Testis (tissue), 3 donors: ENCODE data around the gene POLR2E. TPM values are rescaled to one million over a fixed set of nuclear protein-coding genes. Genes with fewer than 3 reads are reported as not detected.

ENCODE experiments used
- DNase-seq: peaks from one replicate; pipeline ENCODE4 v3.0.0-alpha.2; 2019
- H3K27ac ChIP-seq, 2 donors: fragments of 200-600 bp; sonication (generic); one replicate each; pipeline ENCODE4 v1.5.1; 2019
- H3K27me3 ChIP-seq: fragments of 200-600 bp; sonication (generic); one replicate; pipeline ENCODE4 v1.5.1; 2019
- H3K36me3 ChIP-seq: fragments of 200-600 bp; sonication (generic); one replicate; pipeline ENCODE4 v1.5.1; 2017; ENCODE audit warnings: low read depth; ENCODE audit errors: missing control alignments
- H3K4me1 ChIP-seq: fragments of 200-600 bp; sonication (generic); one replicate; pipeline ENCODE4 v1.5.1; 2019
- H3K4me3 ChIP-seq, 2 donors: fragments of 200-600 bp; sonication (generic); one replicate each; pipeline ENCODE4 v1.5.1; 2017 to 2019
- H3K9me3 ChIP-seq: fragments of 200-600 bp; sonication (generic); one replicate; pipeline ENCODE4 v1.5.1; 2017
- POLR2A ChIP-seq: fragments of 450-650 bp; IDR thresholded peaks from one replicate; pipeline ENCODE4 v1.6.1; 2017; ENCODE audit warnings: antibody characterized with exemption, mild to moderate bottlenecking, moderate library complexity
- WGBS, 2 donors: methylation state at CpG; one replicate each; pipeline ENCODE4 v1.1.5; 2018; 5-methylcytosine and 5-hydroxymethylcytosine counted together
- intact Hi-C: fragments of 100-400 bp; cut with DNase I; formaldehyde crosslinking; loops from one replicate; pipeline ENCODE4 v1.15.1; 2023; ENCODE audit warnings: low total_unique reads
- polyA plus RNA-seq: library from polyadenylated mRNA; stranded (reverse); fragments of 350-450 nt; fragmentation: Illumina TruSeq; extraction: RNeasy Lipid Tissue Mini Kit (QIAGEN cat#74804); gene quantifications from one replicate; pipeline ENCODE4 v1.2.3, GENCODE V29; 2014; ENCODE audit warnings: low read depth, low replicate concordance; ENCODE audit not compliant: insufficient read depth
- total RNA-seq, 2 donors: library from RNA; depleted of rRNA; stranded (reverse); fragments of >200 nt; gene quantifications; one replicate each; pipeline ENCODE4 v1.2.3, GENCODE V29; 2016
- TF ChIP-seq, protein P1 (sequence below), 3 experiments: fragments of 450-650 bp in 2 of 3; fragments of 200-600 bp in 1 of 3; sonication (generic) in 1 of 3; IDR thresholded peaks; one replicate each; pipeline ENCODE4 v1.5.1; 2016 to 2019; ENCODE audit warnings: antibody characterized with exemption in 3 of 3, mild to moderate bottlenecking in 2 of 3, moderate library complexity in 1 of 3

The POLR2E gene
- total and polyA plus RNA-seq, 3 donors from 2014 or later = 96.5 to 246 (median 143) TPM

- 94 to 95% methylated on average over 17 of the region's 17 CpGs for WGBS, 2 donors
- no peak overlapping the region for H3K4me3 ChIP-seq
- no peaks in the 10 kb centered on the region for H3K27me3 ChIP-seq
- intact Hi-C loops = no loop called here
- no peaks in the 10 kb centered on the region for H3K36me3 ChIP-seq
- H3K27ac ChIP-seq = no peak overlapping the region
- peaks cover 22% of the 10 kb centered on the region for H3K4me1 ChIP-seq
- TF ChIP-seq, protein P1, sequence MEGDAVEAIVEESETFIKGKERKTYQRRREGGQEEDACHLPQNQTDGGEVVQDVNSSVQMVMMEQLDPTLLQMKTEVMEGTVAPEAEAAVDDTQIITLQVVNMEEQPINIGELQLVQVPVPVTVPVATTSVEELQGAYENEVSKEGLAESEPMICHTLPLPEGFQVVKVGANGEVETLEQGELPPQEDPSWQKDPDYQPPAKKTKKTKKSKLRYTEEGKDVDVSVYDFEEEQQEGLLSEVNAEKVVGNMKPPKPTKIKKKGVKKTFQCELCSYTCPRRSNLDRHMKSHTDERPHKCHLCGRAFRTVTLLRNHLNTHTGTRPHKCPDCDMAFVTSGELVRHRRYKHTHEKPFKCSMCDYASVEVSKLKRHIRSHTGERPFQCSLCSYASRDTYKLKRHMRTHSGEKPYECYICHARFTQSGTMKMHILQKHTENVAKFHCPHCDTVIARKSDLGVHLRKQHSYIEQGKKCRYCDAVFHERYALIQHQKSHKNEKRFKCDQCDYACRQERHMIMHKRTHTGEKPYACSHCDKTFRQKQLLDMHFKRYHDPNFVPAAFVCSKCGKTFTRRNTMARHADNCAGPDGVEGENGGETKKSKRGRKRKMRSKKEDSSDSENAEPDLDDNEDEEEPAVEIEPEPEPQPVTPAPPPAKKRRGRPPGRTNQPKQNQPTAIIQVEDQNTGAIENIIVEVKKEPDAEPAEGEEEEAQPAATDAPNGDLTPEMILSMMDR (IDR thresholded peaks at IDR 0.05) = no peak
- no peak for TF ChIP-seq POLR2A
- no peak for DNase-seq
- no peaks in the 10 kb centered on the region for H3K9me3 ChIP-seq
These were observed 32.9 kb upstream of the POLR2E start for GRCh38 chr19:1128106-1128505.

GRCh38 chr19:1126984-1127760 is 32.0 kb upstream of the POLR2E start:
- DNase-seq = no peak
- TF ChIP-seq, protein P1 (IDR thresholded peaks at IDR 0.05) = no peak
- TF ChIP-seq POLR2A = no peak
- H3K27ac ChIP-seq = no peak overlapping the region
- H3K4me1 ChIP-seq = peaks cover 14% of the 10 kb centered on the region
- no peak overlapping the region for H3K4me3 ChIP-seq
- intact Hi-C loops = no loop called here
- no peaks in the 10 kb centered on the region for H3K9me3 ChIP-seq
- H3K27me3 ChIP-seq = no peaks in the 10 kb centered on the region
- 87 to 94% methylated on average over 13 to 33 of the region's 33 CpGs for WGBS, 2 donors
- H3K36me3 ChIP-seq = no peaks in the 10 kb centered on the region

- H3K36me3 ChIP-seq = peaks cover 4% of the 10 kb centered on the region
- WGBS, 2 donors = 94% methylated on average over 33 of the region's 33 CpGs
- no peak overlapping the region for H3K4me3 ChIP-seq
- no peak for DNase-seq
- H3K27me3 ChIP-seq = no peaks in the 10 kb centered on the region
- intact Hi-C loops = no loop called here
- TF ChIP-seq, protein P1 (IDR thresholded peaks at IDR 0.05) = no peak
- TF ChIP-seq POLR2A = no peak
- no peak overlapping the region for H3K27ac ChIP-seq
- H3K9me3 ChIP-seq = no peaks in the 10 kb centered on the region
- H3K4me1 ChIP-seq = peaks cover 4% of the 10 kb centered on the region
These were observed 30.7 kb upstream of the POLR2E start for GRCh38 chr19:1125601-1126467.

DNA sequence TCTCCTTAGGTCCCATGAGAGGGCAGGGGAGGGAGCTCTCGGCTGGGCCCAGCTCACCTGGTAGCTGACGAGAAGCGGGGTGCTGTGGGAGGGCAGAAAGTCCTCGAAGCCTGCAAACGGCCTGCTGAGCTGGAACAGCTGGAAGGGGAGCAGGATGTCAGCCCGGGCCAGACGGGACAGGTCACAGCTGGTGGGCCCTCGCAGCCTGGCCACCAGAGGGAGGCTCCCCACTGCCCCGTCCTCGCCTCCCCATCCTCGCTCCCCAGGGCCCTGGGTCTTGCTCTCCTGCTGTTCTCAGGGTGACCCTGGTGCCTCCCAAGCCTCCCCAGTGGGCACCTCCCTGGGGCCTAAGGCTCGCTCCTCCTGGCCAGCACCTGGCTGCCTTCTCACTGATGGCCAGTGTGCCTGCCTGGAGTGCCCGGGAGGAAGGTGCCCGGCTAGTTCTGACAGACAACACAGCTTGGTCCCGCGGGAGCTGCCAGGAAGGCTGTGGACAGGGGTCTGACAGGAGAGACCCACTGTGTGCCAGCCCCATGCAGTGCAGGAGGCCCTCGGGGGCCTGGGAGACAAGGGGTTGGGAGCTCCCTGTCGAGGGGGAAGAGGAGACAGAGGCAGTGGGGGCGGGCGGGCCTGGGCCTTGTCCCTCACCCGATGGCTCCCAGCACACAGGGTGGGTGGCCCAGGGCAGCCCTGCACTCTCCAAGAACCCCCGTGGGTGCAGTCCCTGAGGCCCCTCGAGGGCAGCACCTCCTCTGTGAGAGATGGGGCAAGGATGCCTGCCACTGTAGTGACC is 28.9 kb upstream of the POLR2E start:
- WGBS, 2 donors = 84 to 89% methylated on average over 5 to 22 of the region's 23 CpGs
- H3K27me3 ChIP-seq = no peaks in the 10 kb centered on the region
- peaks cover 4% of the 10 kb centered on the region for H3K36me3 ChIP-seq
- no peak overlapping the region for H3K27ac ChIP-seq
- no peak for DNase-seq
- H3K4me1 ChIP-seq = no peaks in the 10 kb centered on the region
- intact Hi-C loops = no loop called here
- H3K4me3 ChIP-seq = no peak overlapping the region
- TF ChIP-seq, protein P1 (IDR thresholded peaks at IDR 0.05) = no peak
- TF ChIP-seq POLR2A = no peak
- H3K9me3 ChIP-seq = no peaks in the 10 kb centered on the region
